Posterior cingulate gyrus (tissue), 11 donors: ENCODE results near the gene SLC25A4.
"Not testable (repeated sequence)": the region's sequence is repeated elsewhere in the genome, so short reads cannot be mapped to it uniquely, and the experiment has no call there.

Experiments used
- DNase-seq, 10 donors: peaks; one replicate each; pipeline versions ENCODE4 v3.0.0 to v3.0.0-alpha.2; 2020 to 2021; ENCODE audit warnings: mixed read lengths in 3 of 10
- intact Hi-C: fragments of 100-400 bp; cut with DNase I; formaldehyde crosslinking; loops from one replicate; pipeline ENCODE4 v1.15.1; 2023

SLC25A4 gene

GRCh38 chr4:185165605-185166063 is 22.6 kb downstream of the SLC25A4 start:
- DNase-seq, result no peak
- intact Hi-C loops, result no loop called here

- no peak for DNase-seq
- intact Hi-C loops, result no loop called here
Observed at GRCh38 chr4:185167234-185167633, 24.2 kb downstream of the SLC25A4 start.

GRCh38 chr4:185171373-185172071 is 28.5 kb downstream of the SLC25A4 start:
- intact Hi-C loops, result no loop called here
- no peak for DNase-seq

GRCh38 chr4:185179488-185179887 is 36.4 kb downstream of the SLC25A4 start:
- intact Hi-C loops, result no loop called here
- no peak for DNase-seq

- intact Hi-C loops, result loop anchor here (2.0 to 10.0 kb wide), 3 partner anchors 39 to 175 kb away; partner anchors contain the start of gene SLC25A4
- no peak for DNase-seq
Observed at GRCh38 chr4:185182239-185182638, 39.2 kb downstream of the SLC25A4 start.

- intact Hi-C loops, result loop anchor here (2.0 to 10.0 kb wide), 3 partner anchors 41 to 176 kb away; partner anchors contain the start of gene SLC25A4
- DNase-seq, result peak in 7 of 10 donors; percentile 66 to 92 (median 81)
Observed at GRCh38 chr4:185183622-185184281, 40.7 kb downstream of the SLC25A4 start.

GRCh38 chr4:185186769-185187168 is 43.7 kb downstream of the SLC25A4 start:
- intact Hi-C loops, result loop anchor here (10.0 kb wide), 1 partner anchor 152 kb away; no protein-coding TSS in a partner anchor
- no peak for DNase-seq

- DNase-seq, result no peak
Observed at GRCh38 chr4:185189606-185190305, 46.7 kb downstream of the SLC25A4 start.

GRCh38 chr4:185190306-185190856 is 47.3 kb downstream of the SLC25A4 start:
- intact Hi-C loops, result no loop called here
- no peak for DNase-seq

More at GRCh38 chr4:185189606-185190305, 46.7 kb downstream of the SLC25A4 start:
- intact Hi-C loops, result loop anchor here (10.0 kb wide), 1 partner anchor 155 kb away; no protein-coding TSS in a partner anchor

- no peak for DNase-seq
- intact Hi-C loops, result no loop called here
Observed at GRCh38 chr4:185192059-185192458, 49.0 kb downstream of the SLC25A4 start.

- intact Hi-C loops, result no loop called here
- DNase-seq, result no peak
Observed at GRCh38 chr4:185194924-185195888, 52.1 kb downstream of the SLC25A4 start.

GRCh38 chr4:185196437-185196836 is 53.4 kb downstream of the SLC25A4 start:
- intact Hi-C loops, result no loop called here
- no peak for DNase-seq

- peak in 1 of 10 donors; percentile 40 for DNase-seq
- intact Hi-C loops, result not testable (repeated sequence)
Observed at GRCh38 chr4:185198189-185198588, 55.1 kb downstream of the SLC25A4 start.
